Measurements from ENCODE around the gene TMEM178A. TPM values are rescaled to one million over a fixed set of nuclear protein-coding genes. Genes with fewer than 3 reads are reported as not detected.

TMEM178A gene
- total and polyA plus RNA-seq, 2 donors (not counting 1 experiment from before 2014, with no cell fraction given) = 0.69 to 0.99 TPM

DNA sequence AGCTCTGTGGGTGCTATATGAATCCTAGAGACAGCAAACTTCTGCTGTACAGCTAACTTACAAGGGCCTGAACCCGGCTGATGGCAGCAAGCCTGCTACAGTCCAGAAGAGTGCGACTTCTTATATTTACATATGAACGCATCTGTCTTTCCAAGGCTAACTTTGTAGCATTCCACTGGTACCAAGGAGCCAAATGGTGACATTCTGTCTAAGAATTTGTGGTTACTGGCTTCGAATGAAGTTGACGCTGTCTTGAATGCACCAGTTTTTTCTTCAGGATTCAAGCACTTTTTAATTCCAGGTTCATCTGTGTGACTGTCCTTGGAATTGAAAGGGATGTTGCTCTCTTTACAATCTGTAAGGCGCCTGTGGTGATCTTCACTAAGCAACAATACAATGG, 70.9 kb downstream of the TMEM178A start:
- Histone ChIP-seq H3K9ac (ENCODE audit: low read length) (no peak overlapping the region), H3K36me3 (replicated peaks in 1 of 2; ENCODE audit: control extremely low read depth in 1 of 2, control insufficient read depth in 1 of 2, extremely low read depth in 1 of 2, insufficient read depth in 2 of 2, low read length in 1 of 2) (peaks cover 6 to 45% of the 10 kb centered on the region in 2 experiments), H3K4me1 (ENCODE audit: control insufficient read depth in 2 of 2, insufficient read depth in 2 of 2, low read length in 2 of 2) (no peaks in the 10 kb centered on the region), H3K27me3 (replicated peaks in 1 of 4; ENCODE audit: control extremely low read depth in 1 of 4, control insufficient read depth in 3 of 4, insufficient read depth in 4 of 4, low read length in 3 of 4) (no peaks in the 10 kb centered on the region), H2AFZ (ENCODE audit: insufficient read depth, low read depth, low read length, poor library complexity, severe bottlenecking) (no peak overlapping the region), H4K20me1 (ENCODE audit: control insufficient read depth, insufficient read depth, low read length, poor library complexity, severe bottlenecking) (no peaks in the 10 kb centered on the region), H3K4me2 (replicated peaks; ENCODE audit: low read depth, low read length, poor library complexity, severe bottlenecking) (no peak overlapping the region), H3K9me3 (ENCODE audit: control extremely low read depth in 1 of 3, control insufficient read depth in 2 of 3, insufficient read depth in 1 of 3, low read length in 2 of 3) (no peaks in the 10 kb centered on the region), H3K79me2 (ENCODE audit: control insufficient read depth, insufficient read depth, low read length) (no peaks in the 10 kb centered on the region), H3K27ac (ENCODE audit: low read length in 2 of 2) (no peak overlapping the region), H3K4me3 (ENCODE audit: control extremely low read depth in 1 of 5, extremely low read depth in 1 of 5, insufficient read depth in 1 of 5, low read depth in 2 of 5, low read length in 4 of 5) (no peak overlapping the region)
- WGBS (ENCODE audit: insufficient coverage) = 90% methylated on average over 2 of the region's 6 CpGs
- DNase-seq (no peak), ATAC-seq (ENCODE audit: low read depth) (no peak)
- H3K4me3 Mint-ChIP-seq = no peak overlapping the region
- H3K9me3 Mint-ChIP-seq (ENCODE audit: insufficient read depth) = no peaks in the 10 kb centered on the region
- ChIA-PET POLR2A (no interaction called here), CTCF (no interaction called here)
- H3K4me1 Mint-ChIP-seq = no peaks in the 10 kb centered on the region
- H3K27me3 Mint-ChIP-seq = no peaks in the 10 kb centered on the region
- intact Hi-C loops (cut with micrococcal nuclease) = no loop called here
- TF ChIP-seq CTCF (IDR thresholded peaks at IDR 0.05) (no peak), EZH2 (IDR thresholded peaks at IDR 0.05; ENCODE audit: borderline replicate concordance, insufficient read depth, low read depth, low read length, poor library complexity, severe bottlenecking) (no peak)
- H3K27ac Mint-ChIP-seq = no peak overlapping the region

- TF ChIP-seq CTCF (IDR thresholded peaks at IDR 0.05) (no peak), EZH2 (IDR thresholded peaks at IDR 0.05; ENCODE audit: borderline replicate concordance, insufficient read depth, low read depth, low read length, poor library complexity, severe bottlenecking) (no peak)
- no peaks in the 10 kb centered on the region for H3K27me3 Mint-ChIP-seq
- H4K20me1 ChIP-seq (ENCODE audit: control insufficient read depth, insufficient read depth, low read length, poor library complexity, severe bottlenecking) = no peaks in the 10 kb centered on the region
- no peak overlapping the region for H3K4me3 Mint-ChIP-seq
- no peaks in the 10 kb centered on the region for H3K79me2 ChIP-seq (ENCODE audit: control insufficient read depth, insufficient read depth, low read length)
- intact Hi-C loops (cut with micrococcal nuclease) = no loop called here
- H3K9me3 Mint-ChIP-seq (ENCODE audit: insufficient read depth) = no peaks in the 10 kb centered on the region
- POLR2A ChIA-PET = no interaction called here
- H2AFZ ChIP-seq (ENCODE audit: insufficient read depth, low read depth, low read length, poor library complexity, severe bottlenecking) = no peak overlapping the region
- over 99% methylated on average over 8 of the region's 8 CpGs for WGBS (ENCODE audit: insufficient coverage)
- no peaks in the 10 kb centered on the region for H3K27me3 ChIP-seq (replicated peaks in 1 of 4; ENCODE audit: control extremely low read depth in 1 of 4, control insufficient read depth in 3 of 4, insufficient read depth in 4 of 4, low read length in 3 of 4)
- H3K4me2 ChIP-seq (replicated peaks; ENCODE audit: low read depth, low read length, poor library complexity, severe bottlenecking) = no peak overlapping the region
- H3K9me3 ChIP-seq (ENCODE audit: control extremely low read depth in 1 of 3, control insufficient read depth in 2 of 3, insufficient read depth in 1 of 3, low read length in 2 of 3) = no peaks in the 10 kb centered on the region
- peaks cover 6 to 54% of the 10 kb centered on the region in 2 experiments for H3K36me3 ChIP-seq (replicated peaks in 1 of 2; ENCODE audit: control extremely low read depth in 1 of 2, control insufficient read depth in 1 of 2, extremely low read depth in 1 of 2, insufficient read depth in 2 of 2, low read length in 1 of 2)
- no peak overlapping the region for H3K27ac ChIP-seq (ENCODE audit: low read length in 2 of 2)
- H3K9ac ChIP-seq (ENCODE audit: low read length) = no peak overlapping the region
- ATAC-seq (ENCODE audit: low read depth) (no peak), DNase-seq (no peak)
- CTCF ChIA-PET = no interaction called here
- no peak overlapping the region for H3K4me3 ChIP-seq (ENCODE audit: control extremely low read depth in 1 of 5, extremely low read depth in 1 of 5, insufficient read depth in 1 of 5, low read depth in 2 of 5, low read length in 4 of 5)
- H3K27ac Mint-ChIP-seq = no peak overlapping the region
- H3K4me1 ChIP-seq (ENCODE audit: control insufficient read depth in 2 of 2, insufficient read depth in 2 of 2, low read length in 2 of 2) = no peaks in the 10 kb centered on the region
- H3K4me1 Mint-ChIP-seq = no peaks in the 10 kb centered on the region
Measured at GRCh38 chr2:39737661-39738060, 71.9 kb downstream of the TMEM178A start.

Data from B cell (primary cell).